DOHH2 (cell line): Measurements from ENCODE around the gene SULF2.

ENCODE experiments used
- H3F3A ChIP-seq: fragments of 200-600 bp; sonication (generic), shearing (Covaris generic); 2 replicates; pipeline ENCODE4 v1.6.0; 2016; ENCODE audit warnings: antibody characterized with exemption, mild to moderate bottlenecking; ENCODE audit not compliant: control insufficient read depth, insufficient read depth
- H3K27ac ChIP-seq: fragments of 200-600 bp; sonication (generic); 2 replicates; pipeline ENCODE4 v1.5.1; 2014; ENCODE audit warnings: low read depth, mild to moderate bottlenecking, low read length, moderate library complexity
- H3K27me3 ChIP-seq: fragments of 200-600 bp; sonication (generic); 2 replicates; pipeline ENCODE4 v1.6.1; 2014; ENCODE audit warnings: mild to moderate bottlenecking, low read length, mixed read lengths; ENCODE audit not compliant: control insufficient read depth
- H3K36me3 ChIP-seq: fragments of 200-600 bp; sonication (generic); 2 replicates; pipeline ENCODE4 v1.6.1; 2014; ENCODE audit warnings: mild to moderate bottlenecking, low read length, moderate library complexity, mixed read lengths; ENCODE audit not compliant: control insufficient read depth
- H3K4me1 ChIP-seq: fragments of 200-600 bp; sonication (generic); 2 replicates; pipeline ENCODE4 v1.6.1; 2014; ENCODE audit warnings: mild to moderate bottlenecking, low read length, mixed read lengths; ENCODE audit not compliant: control insufficient read depth
- H3K4me2 ChIP-seq: fragments of 200-600 bp; sonication (generic); 2 replicates; pipeline ENCODE4 v1.6.0; 2014; ENCODE audit warnings: mild to moderate bottlenecking, low read length, moderate library complexity
- H3K4me3 ChIP-seq: fragments of 200-600 bp; sonication (generic); 2 replicates; pipeline ENCODE4 v1.5.1; 2014; ENCODE audit warnings: mild to moderate bottlenecking, low read length, mixed read lengths
- H3K79me2 ChIP-seq: fragments of 200-600 bp; sonication (generic); 2 replicates; pipeline ENCODE4 v1.6.1; 2014; ENCODE audit warnings: mild to moderate bottlenecking, low read length, mixed read lengths; ENCODE audit not compliant: control insufficient read depth
- H3K9me2 ChIP-seq: fragments of 200-600 bp; sonication (generic); replicated peaks from 2 replicates; pipeline ENCODE4 v1.6.1; 2014; ENCODE audit warnings: mild to moderate bottlenecking, low read length, mixed read lengths; ENCODE audit not compliant: control insufficient read depth
- H3K9me3 ChIP-seq: fragments of 200-600 bp; sonication (generic); 2 replicates; pipeline ENCODE4 v1.6.1; 2014; ENCODE audit warnings: antibody characterized with exemption, low read length, mixed read lengths; ENCODE audit not compliant: control insufficient read depth, insufficient read depth
- H4K20me1 ChIP-seq: fragments of 200-600 bp; sonication (generic); 2 replicates; pipeline ENCODE4 v1.6.0; 2014; ENCODE audit warnings: low read depth, mild to moderate bottlenecking, antibody characterized with exemption, low read length, moderate library complexity; ENCODE audit not compliant: control insufficient read depth, insufficient read depth
- EZH2phosphoT487 ChIP-seq: fragments of 200-600 bp; sonication (generic); IDR thresholded peaks from 2 replicates; pipeline ENCODE4 v1.6.1; 2017; ENCODE audit warnings: borderline replicate concordance, mild to moderate bottlenecking, antibody characterized with exemption, low read length, moderate library complexity, mixed read lengths
- TF ChIP-seq, protein P1 (sequence below): fragments of 200-600 bp; sonication (generic); IDR thresholded peaks from one replicate; pipeline ENCODE4 v1.5.1; 2014; ENCODE audit warnings: antibody characterized with exemption, mild to moderate bottlenecking, low read depth, low read length; ENCODE audit not compliant: poor library complexity, severe bottlenecking

SULF2 gene

DNA sequence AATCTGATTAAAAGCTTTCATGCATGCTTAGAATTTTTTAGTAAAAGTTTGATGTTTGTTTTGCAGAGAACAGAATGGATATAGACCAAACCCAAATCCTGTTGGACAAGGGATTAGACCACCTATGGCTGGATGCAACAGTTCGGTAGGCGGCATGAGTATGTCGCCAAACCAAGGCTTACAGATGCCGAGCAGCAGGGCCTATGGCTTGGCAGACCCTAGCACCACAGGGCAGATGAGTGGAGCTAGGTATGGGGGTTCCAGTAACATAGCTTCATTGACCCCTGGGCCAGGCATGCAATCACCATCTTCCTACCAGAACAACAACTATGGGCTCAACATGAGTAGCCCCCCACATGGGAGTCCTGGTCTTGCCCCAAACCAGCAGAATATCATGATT is 150.0 kb downstream of the SULF2 start:
- H3K36me3 ChIP-seq, result peaks cover 95% of the 10 kb centered on the region
- H4K20me1 ChIP-seq, result 0 out of 2 replicates have a peak, but pooled peaks cover 4% of the 10 kb centered on the region
- H3K4me1 ChIP-seq, result no peaks in the 10 kb centered on the region

DNA sequence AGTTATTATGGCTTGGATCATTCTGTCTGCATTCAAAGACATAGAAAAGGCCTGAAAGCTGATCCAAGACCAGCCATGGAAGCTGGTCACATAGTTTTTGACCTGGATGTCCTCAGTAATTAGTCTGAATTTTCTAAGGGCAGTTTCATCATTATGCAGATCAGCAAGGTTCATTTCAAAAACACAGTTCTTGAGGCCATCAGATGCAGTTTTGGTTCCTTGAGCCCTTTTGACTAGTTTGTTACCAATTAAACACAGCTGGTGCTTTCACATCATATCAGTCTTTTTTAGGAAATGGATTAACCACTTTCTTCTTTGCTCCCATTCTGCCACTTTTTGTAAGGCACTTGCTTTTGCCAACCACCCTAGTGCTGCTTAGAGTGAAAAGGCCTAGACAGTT is 154.2 kb downstream of the SULF2 start:
- Histone ChIP-seq H3K27ac (no peak overlapping the region), H3K36me3 (peaks cover 95% of the 10 kb centered on the region), H3K79me2 (peaks cover 68% of the 10 kb centered on the region), H3F3A (peaks cover 42% of the 10 kb centered on the region), H3K27me3 (no peaks in the 10 kb centered on the region), H3K4me1 (no peaks in the 10 kb centered on the region), H3K9me3 (no peaks in the 10 kb centered on the region), H3K4me2 (no peak overlapping the region), H4K20me1 (0 out of 2 replicates have a peak, but pooled peaks cover 6% of the 10 kb centered on the region), H3K4me3 (no peak overlapping the region), H3K9me2 (no peaks in the 10 kb centered on the region)
- TF ChIP-seq, protein P1, sequence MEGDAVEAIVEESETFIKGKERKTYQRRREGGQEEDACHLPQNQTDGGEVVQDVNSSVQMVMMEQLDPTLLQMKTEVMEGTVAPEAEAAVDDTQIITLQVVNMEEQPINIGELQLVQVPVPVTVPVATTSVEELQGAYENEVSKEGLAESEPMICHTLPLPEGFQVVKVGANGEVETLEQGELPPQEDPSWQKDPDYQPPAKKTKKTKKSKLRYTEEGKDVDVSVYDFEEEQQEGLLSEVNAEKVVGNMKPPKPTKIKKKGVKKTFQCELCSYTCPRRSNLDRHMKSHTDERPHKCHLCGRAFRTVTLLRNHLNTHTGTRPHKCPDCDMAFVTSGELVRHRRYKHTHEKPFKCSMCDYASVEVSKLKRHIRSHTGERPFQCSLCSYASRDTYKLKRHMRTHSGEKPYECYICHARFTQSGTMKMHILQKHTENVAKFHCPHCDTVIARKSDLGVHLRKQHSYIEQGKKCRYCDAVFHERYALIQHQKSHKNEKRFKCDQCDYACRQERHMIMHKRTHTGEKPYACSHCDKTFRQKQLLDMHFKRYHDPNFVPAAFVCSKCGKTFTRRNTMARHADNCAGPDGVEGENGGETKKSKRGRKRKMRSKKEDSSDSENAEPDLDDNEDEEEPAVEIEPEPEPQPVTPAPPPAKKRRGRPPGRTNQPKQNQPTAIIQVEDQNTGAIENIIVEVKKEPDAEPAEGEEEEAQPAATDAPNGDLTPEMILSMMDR, result no peak
- TF ChIP-seq EZH2phosphoT487, result no peak

More for the DNA sequence above, 150.0 kb downstream of the SULF2 start:
- no peak overlapping the region for H3K4me2 ChIP-seq
- peaks cover 53% of the 10 kb centered on the region for H3F3A ChIP-seq
- H3K4me3 ChIP-seq, result no peak overlapping the region
- no peaks in the 10 kb centered on the region for H3K27me3 ChIP-seq
- TF ChIP-seq EZH2phosphoT487, result no peak
- TF ChIP-seq, protein P1, result no peak
- no peaks in the 10 kb centered on the region for H3K9me2 ChIP-seq
- no peak overlapping the region for H3K27ac ChIP-seq
- H3K9me3 ChIP-seq, result no peaks in the 10 kb centered on the region
- peaks cover 60% of the 10 kb centered on the region for H3K79me2 ChIP-seq

DNA sequence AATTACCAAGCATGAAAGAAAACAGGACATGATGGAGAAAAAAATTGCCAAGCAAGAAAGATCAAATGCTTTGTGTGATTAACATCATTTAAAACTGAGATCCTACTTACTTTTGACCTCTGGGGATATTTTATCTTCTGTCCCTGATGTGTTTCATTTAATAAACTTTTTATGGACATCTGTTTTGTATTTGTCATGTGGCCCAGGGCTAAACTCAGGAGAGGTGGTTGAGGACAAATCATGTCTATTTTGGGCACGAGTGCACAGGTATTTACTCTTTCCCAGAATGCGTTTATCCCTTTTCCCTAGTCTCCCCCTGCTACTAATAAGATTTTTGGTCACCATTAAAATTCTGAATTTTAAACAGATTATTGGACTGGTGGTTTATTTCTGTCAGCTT is 155.4 kb downstream of the SULF2 start:
- no peaks in the 10 kb centered on the region for H3K9me2 ChIP-seq
- H3K4me3 ChIP-seq, result no peak overlapping the region
- no peaks in the 10 kb centered on the region for H3K4me1 ChIP-seq
- H3F3A ChIP-seq, result peaks cover 37% of the 10 kb centered on the region
- H4K20me1 ChIP-seq, result 0 out of 2 replicates have a peak, but pooled peaks cover 6% of the 10 kb centered on the region
- peaks cover 71% of the 10 kb centered on the region for H3K79me2 ChIP-seq
- H3K27ac ChIP-seq, result no peak overlapping the region
- no peak for TF ChIP-seq EZH2phosphoT487
- TF ChIP-seq, protein P1, result no peak
- H3K4me2 ChIP-seq, result no peak overlapping the region
- H3K27me3 ChIP-seq, result no peaks in the 10 kb centered on the region
- peaks cover 96% of the 10 kb centered on the region for H3K36me3 ChIP-seq
- H3K9me3 ChIP-seq, result no peaks in the 10 kb centered on the region
